ENCODE measurements around the gene DUOXA2.

Gene DUOXA2

DNA sequence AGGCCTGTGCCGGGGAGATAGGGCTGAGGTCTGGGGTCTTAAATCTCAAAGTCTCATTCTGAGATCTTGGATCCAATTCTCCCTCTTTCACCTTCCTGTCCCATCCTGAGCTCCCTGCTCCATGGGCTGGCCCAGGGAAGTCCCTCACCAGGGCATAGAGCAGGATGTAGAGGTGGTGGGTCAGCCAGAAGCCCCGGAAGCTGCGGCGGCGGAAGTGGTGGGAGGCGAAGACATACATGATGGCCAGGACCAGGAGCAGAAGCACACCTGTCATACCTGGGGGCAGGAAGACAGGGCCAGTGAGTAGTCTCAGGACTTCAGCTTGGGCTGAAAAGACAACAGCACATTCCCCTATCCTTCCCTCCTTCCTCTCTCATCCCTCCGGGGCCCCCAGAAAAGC is 16.7 kb upstream of the DUOXA2 start:
- TF ChIP-seq GATA3 (IDR thresholded peaks at IDR 0.05; ENCODE audit: low read depth, low read length) (no peak), GATA2 (IDR thresholded peaks at IDR 0.05; ENCODE audit: low read depth, low read length) (no peak)

DNA sequence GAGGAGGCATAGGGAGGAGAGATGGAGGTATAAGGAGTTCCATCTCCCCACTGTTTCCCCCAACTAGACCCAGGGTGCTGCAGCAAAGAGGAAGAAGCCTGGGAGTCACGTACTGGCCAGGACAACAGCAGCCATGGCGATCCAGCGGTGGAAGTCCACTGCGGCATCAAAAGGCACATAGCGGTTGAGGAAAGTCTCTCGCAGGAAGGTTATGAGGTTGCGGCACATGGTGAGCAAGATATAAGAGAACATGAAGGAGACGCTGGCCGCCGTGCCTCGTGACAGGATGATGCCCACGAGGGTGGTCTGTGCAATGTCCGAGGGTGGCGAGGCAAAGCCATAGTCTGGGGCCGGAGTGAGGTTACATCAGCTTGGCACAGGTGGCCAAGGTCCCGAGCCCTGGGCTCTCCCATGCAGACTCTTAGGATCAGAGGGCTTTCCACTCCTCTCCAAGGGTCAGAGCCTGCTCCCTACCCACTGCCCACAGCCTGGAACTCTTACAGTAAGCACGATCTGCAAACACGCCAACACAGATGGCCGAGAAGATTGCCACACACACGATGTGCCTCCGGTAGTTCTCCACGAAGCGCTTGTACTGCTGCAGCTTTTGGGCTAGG is 14.5 kb upstream of the DUOXA2 start:
- TF ChIP-seq GATA2 (IDR thresholded peaks at IDR 0.05; ENCODE audit: low read depth, low read length): no peak
- no peak for TF ChIP-seq GATA3 (IDR thresholded peaks at IDR 0.05; ENCODE audit: low read depth, low read length)

- TF ChIP-seq GATA2 (IDR thresholded peaks at IDR 0.05; ENCODE audit: low read depth, low read length) (no peak), GATA3 (IDR thresholded peaks at IDR 0.05; ENCODE audit: low read depth, low read length) (no peak)
Observed at GRCh38 chr15:45100884-45101625, 13.1 kb upstream of the DUOXA2 start.

- TF ChIP-seq GATA2 (IDR thresholded peaks at IDR 0.05; ENCODE audit: low read depth, low read length) (no peak), GATA3 (IDR thresholded peaks at IDR 0.05; ENCODE audit: low read depth, low read length) (no peak)
Observed at GRCh38 chr15:45101749-45102148, 12.4 kb upstream of the DUOXA2 start.

DNA sequence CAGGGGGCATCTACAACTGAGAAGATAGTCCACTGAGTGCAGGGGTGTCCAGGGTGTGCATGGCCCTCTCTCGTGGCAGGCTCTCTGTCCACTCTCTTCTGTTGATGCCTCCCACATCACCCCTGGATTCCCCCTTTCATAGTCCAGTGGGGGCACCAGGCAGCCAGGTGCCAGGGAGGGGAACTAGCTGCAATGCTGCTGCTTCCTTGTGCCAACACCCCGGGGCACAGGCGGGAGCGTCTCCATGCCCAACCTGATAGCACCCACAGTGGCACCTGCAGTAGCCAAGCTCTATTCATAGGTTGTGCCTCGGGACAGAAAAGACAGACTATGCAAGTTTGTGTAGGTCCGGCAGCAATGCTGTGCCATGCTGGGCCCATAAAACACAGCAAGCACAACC is 11.9 kb upstream of the DUOXA2 start:
- TF ChIP-seq GATA3 (IDR thresholded peaks at IDR 0.05; ENCODE audit: low read depth, low read length) (no peak), GATA2 (IDR thresholded peaks at IDR 0.05; ENCODE audit: low read depth, low read length) (no peak)

- TF ChIP-seq GATA2 (IDR thresholded peaks at IDR 0.05; ENCODE audit: low read depth, low read length) (no peak), GATA3 (IDR thresholded peaks at IDR 0.05; ENCODE audit: low read depth, low read length) (no peak)
Observed at GRCh38 chr15:45105586-45105985, 8.5 kb upstream of the DUOXA2 start.

- TF ChIP-seq GATA3 (IDR thresholded peaks at IDR 0.05; ENCODE audit: low read depth, low read length): no peak
- no peak for TF ChIP-seq GATA2 (IDR thresholded peaks at IDR 0.05; ENCODE audit: low read depth, low read length)
Observed at GRCh38 chr15:45106002-45106790, 7.9 kb upstream of the DUOXA2 start.

GRCh38 chr15:45107941-45108630 is 6.0 kb upstream of the DUOXA2 start:
- TF ChIP-seq GATA2 (IDR thresholded peaks at IDR 0.05; ENCODE audit: low read depth, low read length) (no peak), GATA3 (IDR thresholded peaks at IDR 0.05; ENCODE audit: low read depth, low read length) (no peak)

DNA sequence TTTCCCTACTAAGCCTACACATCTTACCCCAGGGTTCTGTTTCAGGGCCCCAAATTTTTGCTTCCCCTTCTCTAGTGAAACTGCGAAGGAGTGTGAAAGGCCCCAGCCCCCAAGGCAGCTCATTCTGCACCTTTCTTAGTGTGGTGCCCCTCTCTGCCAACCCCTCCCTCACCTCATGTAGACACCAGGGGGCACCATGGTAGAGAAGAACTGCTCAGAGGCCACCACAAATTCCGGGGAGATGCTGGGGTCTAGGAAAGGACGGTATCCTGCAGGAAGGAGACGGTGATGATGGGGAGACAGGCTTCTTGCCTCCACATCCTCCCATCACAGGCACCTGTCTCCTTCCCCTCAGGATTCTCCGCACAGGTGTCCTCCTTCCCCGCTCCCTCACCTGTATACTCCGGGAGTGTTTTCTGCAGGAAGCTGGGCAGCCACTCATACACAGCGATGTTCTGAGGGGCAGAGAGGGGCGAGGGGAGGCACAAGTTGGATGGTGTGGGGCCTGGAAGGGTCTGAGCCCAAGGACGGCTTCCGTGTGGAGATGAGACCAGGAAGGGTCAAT is 3.8 kb upstream of the DUOXA2 start:
- no peak for TF ChIP-seq GATA3 (IDR thresholded peaks at IDR 0.05; ENCODE audit: low read depth, low read length)
- TF ChIP-seq GATA2 (IDR thresholded peaks at IDR 0.05; ENCODE audit: low read depth, low read length): no peak

- TF ChIP-seq GATA2 (IDR thresholded peaks at IDR 0.05; ENCODE audit: low read depth, low read length) (no peak), GATA3 (IDR thresholded peaks at IDR 0.05; ENCODE audit: low read depth, low read length) (no peak)
Observed at GRCh38 chr15:45111390-45112142, 2.6 kb upstream of the DUOXA2 start.

DNA sequence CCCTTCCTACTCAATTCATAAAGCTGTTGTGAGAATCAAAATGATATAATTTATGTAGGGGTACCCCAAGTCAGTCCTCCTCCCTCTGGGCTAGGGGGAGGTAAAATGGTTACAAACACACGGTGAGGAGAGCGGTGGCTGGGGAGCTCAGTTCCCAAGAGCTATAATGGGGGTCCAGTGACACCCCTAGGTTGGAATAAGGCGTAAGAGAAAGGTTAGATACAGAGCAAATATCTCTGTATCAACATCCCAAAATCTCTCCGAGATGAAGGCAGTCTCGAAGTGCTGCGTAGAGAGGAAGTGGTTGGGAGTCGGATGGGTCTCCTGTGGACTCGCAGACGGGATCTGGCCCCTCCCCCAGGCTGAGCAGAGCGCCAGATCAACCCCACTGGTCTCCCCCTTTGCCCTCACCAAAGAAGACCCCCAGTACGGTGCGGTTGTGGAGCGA is 2.0 kb upstream of the DUOXA2 start:
- TF ChIP-seq GATA2 (IDR thresholded peaks at IDR 0.05; ENCODE audit: low read depth, low read length) (no peak), GATA3 (IDR thresholded peaks at IDR 0.05; ENCODE audit: low read depth, low read length) (no peak)

DNA sequence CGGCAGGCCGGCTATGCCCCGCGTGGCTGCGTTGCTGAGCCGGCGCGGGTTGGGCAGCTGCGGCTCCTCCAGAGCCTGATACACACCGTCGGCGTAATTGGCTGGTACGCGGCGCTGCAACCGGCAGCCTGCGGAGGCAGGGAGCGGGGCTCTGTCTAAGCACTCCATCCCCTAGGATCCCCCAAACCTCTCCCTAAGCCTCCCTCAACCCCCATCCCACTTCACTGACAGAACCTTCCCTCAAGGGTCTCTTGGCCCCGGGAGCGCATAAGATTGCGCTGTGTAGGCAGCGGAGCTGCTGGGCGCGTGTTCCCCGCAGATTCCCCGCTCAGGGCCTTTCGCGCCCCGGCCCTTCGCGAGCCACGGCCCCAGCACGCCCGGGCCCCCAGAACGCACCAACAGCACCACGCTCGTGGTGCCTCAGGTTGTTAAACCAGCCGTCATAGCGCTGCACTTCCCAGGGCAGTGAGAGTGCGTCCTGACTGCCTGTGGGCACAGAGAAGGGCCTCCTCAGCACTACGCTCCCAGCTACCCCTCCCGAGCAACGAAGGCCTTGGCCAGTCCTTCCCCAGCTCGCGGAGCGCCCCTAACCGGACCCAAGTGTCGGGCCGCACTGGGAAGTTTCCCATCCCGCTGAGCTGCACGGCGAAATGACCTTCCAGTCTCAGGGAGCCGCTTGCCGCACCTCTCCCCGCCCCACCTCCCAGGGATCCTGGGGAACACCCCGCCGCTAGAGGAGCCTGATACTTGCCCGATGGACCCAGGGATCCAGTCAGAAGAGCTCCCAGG is 1.3 kb upstream of the DUOXA2 start:
- TF ChIP-seq GATA2 (IDR thresholded peaks at IDR 0.05; ENCODE audit: low read depth, low read length) (no peak), GATA3 (IDR thresholded peaks at IDR 0.05; ENCODE audit: low read depth, low read length) (no peak)
